Measurements from ENCODE around the gene GABPA.

- TF ChIP-seq EZH2 (IDR thresholded peaks at IDR 0.05; ENCODE audit: insufficient read depth, poor library complexity, severe bottlenecking) (no peak), EZH2phosphoT487 (IDR thresholded peaks at IDR 0.05; ENCODE audit: insufficient read depth, low read depth) (no peak)
Observed at GRCh38 chr21:25764065-25764464, 29.3 kb downstream of the GABPA start.
